A549 treated with dexamethasone at 1 μM for 4 hours (cell line): ENCODE measurements around the gene PDIA6. TPM values are rescaled to one million over a fixed set of nuclear protein-coding genes. Genes with fewer than 3 reads are reported as not detected.

Experiments
- total RNA-seq: library from RNA; stranded (reverse); fragments of 200-300 nt; extraction: Qiagen RNA extraction; gene quantifications from 5 replicates; pipeline ENCODE4 v1.2.3, GENCODE V29; 2022

PDIA6 gene
- total RNA-seq: 311 to 376 TPM (median 357 TPM) in 5 replicates

DNA sequence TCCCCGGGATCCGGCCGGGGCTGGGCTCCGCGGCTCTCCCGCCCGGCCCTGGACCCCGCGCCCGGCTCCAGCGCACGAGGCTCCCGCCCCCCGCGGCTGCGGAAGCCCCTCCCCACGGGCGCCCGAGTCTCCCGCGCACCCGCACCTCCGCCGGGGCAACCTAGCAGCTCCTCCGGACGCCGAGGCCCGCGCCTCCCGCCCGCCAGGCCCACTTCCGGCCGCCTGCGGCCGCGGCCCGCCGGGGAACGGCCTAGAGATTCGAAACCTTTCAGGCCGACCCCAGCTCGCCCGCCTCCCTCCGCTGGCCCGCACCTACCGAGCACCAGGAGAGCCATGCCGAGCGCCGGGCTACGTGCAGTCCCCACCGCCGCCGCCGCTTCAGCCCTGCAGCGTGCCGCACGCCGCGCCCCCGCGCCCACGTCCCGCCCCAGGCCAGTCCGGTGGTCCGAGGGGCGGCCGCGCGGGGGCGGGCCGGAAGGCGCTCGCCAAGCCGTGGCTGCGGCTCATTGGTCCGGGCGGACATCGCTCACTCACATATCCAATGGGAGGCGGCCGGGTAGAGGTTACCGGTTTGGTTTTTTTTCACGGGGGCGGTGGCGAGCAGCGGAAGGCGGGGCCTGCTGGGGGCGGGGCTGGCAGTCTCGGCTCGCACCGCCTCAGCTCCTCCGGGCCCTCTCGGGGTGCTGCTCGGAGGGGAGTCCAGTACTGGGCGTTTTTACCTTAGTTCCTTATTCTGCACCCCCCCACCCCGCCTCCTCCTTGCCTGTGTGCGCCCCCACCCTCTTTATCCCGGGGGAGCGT lies at the start of gene PDIA6:
PDIA6 (minus strand) TSS at position 424 of the 801 bp plus-strand sequence; CDS start at position 335, 89 bp downstream.

Other genes starting within 250 kb of the PDIA6 start
- 44.2 to 47.0 TPM (median 45.3 TPM) in 5 replicates for gene NOL10, start 122.8 kb downstream of the PDIA6 start, total RNA-seq
- 0.11 to 0.37 TPM (median 0.14 TPM) in 5 replicates for gene ATP6V1C2, start 91.2 kb downstream of the PDIA6 start, total RNA-seq
- 19.3 to 38.5 TPM (median 30.5 TPM) in 5 replicates for gene KCNF1, start 99.1 kb upstream of the PDIA6 start, total RNA-seq